GM12874 (cell line): ENCODE results near the gene ATP6V1F.

Source experiments
- TF ChIP-seq, protein P1 (sequence below): IDR thresholded peaks from 2 replicates; pipeline ENCODE4 v1.5.1; 2011; ENCODE audit warnings: low read depth, mild to moderate bottlenecking, control low read depth, low read length, moderate library complexity; ENCODE audit not compliant: insufficient read depth

The ATP6V1F gene

DNA sequence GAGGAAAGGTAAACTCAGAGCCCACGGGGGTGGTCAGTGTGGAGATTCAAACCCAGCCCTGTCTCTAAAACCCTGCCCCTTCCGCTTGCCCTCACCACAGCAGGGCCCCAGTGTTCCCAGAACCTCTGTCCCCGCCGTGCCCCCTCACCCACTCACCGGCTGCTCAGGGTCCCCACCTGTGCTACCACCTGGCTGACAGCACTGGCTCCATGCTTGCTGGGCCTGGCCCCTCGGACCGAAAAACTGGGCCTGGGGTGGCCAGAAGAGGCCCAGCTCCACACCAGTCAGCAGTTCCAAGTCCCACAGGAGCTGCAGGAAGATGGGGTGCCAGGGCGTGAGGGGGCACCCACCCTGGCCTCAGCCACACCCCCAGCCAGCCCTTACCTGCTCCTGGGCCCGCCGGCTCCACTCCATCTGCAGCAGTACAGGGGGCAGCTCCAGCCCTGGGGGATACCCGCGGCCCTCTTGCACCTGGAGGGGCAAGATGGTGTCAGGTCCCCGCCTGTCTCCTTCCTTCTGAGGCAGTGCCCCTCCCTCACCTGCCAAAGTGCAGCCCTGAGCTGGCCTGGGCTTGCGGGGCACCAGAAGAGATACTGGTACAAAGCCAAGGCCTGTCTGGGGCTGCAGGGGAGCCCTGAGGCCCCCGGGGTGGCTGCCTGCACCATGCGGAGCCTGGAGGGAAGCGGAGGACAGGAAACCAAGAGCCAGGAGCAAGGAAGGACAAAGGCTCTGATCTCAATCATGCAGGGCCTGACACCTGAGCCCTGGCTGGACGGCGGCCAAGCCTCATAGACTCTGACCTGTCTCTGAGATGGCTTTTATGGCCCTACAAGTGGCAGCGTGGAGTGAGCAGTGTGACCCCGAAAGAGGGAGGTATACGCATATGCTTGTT, 11.7 kb downstream of the ATP6V1F start:
- TF ChIP-seq, protein P1, sequence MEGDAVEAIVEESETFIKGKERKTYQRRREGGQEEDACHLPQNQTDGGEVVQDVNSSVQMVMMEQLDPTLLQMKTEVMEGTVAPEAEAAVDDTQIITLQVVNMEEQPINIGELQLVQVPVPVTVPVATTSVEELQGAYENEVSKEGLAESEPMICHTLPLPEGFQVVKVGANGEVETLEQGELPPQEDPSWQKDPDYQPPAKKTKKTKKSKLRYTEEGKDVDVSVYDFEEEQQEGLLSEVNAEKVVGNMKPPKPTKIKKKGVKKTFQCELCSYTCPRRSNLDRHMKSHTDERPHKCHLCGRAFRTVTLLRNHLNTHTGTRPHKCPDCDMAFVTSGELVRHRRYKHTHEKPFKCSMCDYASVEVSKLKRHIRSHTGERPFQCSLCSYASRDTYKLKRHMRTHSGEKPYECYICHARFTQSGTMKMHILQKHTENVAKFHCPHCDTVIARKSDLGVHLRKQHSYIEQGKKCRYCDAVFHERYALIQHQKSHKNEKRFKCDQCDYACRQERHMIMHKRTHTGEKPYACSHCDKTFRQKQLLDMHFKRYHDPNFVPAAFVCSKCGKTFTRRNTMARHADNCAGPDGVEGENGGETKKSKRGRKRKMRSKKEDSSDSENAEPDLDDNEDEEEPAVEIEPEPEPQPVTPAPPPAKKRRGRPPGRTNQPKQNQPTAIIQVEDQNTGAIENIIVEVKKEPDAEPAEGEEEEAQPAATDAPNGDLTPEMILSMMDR: no peak

- TF ChIP-seq, protein P1: no peak
Measured at GRCh38 chr7:128875523-128875948, 12.9 kb downstream of the ATP6V1F start.

- TF ChIP-seq, protein P1: no peak
Measured at GRCh38 chr7:128876127-128876526, 13.5 kb downstream of the ATP6V1F start.

GRCh38 chr7:128876586-128876977, 13.9 kb downstream of the ATP6V1F start:
- TF ChIP-seq, protein P1: no peak

DNA sequence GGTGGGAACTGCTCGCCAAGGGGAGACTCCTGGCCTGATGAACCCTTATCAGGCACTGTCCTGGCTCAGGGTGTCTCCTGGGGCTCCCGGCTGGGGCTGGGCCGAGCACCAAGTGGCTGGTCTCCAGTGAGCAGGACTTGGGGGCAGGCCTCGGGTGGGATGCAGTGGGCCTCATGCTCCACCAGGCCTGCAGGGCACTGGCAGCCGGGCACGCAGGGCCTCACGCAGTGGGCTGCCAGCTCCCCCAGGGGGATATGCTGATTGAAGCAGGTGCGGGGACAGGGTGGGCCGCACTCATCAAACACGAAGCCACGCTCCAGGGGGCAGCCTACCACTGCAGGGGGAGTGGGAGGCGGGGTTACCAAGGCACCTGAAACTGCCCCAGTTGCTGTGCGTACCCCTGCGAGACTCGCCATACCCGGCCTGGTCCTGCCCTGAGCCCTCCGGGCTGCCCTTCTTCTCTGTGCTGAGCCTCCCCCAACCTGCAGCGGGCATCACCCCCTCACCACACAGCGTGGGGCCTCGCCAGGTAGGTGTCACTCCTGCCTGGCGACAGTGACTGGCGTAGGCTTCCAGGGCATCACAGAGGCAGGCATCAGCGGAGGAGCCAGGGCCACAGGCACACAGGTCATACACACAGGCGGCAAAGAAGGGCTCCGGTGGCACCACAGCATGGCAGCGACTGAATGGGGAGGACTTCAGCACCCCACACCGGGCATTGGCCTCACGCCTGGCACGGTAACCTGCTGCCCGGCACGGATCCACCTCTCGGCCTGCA, 14.5 kb downstream of the ATP6V1F start:
- TF ChIP-seq, protein P1: no peak

- TF ChIP-seq, protein P1: no peak
Measured at GRCh38 chr7:128877756-128878120, 15.1 kb downstream of the ATP6V1F start.
